Keratinocyte (primary cell): ENCODE data around the gene PAQR6. TPM values are rescaled to one million over a fixed set of nuclear protein-coding genes. Genes with fewer than 3 reads are reported as not detected.

ENCODE experiments used
- DNase-seq: peaks from one replicate; pipeline ENCODE4 v3.0.0-alpha.2; 2011; ENCODE audit warnings: low read depth, missing footprints, low spot score
- FAIRE-seq: peaks from 2 replicates; lab custom pipeline; 2011; peaks lifted over from hg19 to GRCh38; lab: Jason Lieb, UNC
- H2AFZ ChIP-seq: 2 replicates; pipeline ENCODE4 v1.6.0; 2012; ENCODE audit warnings: low read length, control low read depth, inconsistent platforms; ENCODE audit not compliant: control insufficient read depth
- H3K27ac ChIP-seq: 2 replicates; pipeline ENCODE4 v1.5.1; 2011; ENCODE audit warnings: low read length; ENCODE audit not compliant: control insufficient read depth, insufficient read depth
- H3K27me3 ChIP-seq: 3 replicates; pipeline ENCODE4 v1.6.0; 2011; ENCODE audit warnings: low read length; ENCODE audit not compliant: control insufficient read depth, insufficient read depth; ENCODE audit errors: extremely low read depth
- H3K36me3 ChIP-seq, 2 experiments: 2 replicates in 1 of 2; 3 replicates in 1 of 2; pipeline ENCODE4 v1.5.1; 2011; ENCODE audit warnings: low read length in 2 of 2, mild to moderate bottlenecking in 1 of 2; ENCODE audit not compliant: control insufficient read depth in 2 of 2, insufficient read depth in 2 of 2; ENCODE audit errors: extremely low read depth in 1 of 2
- H3K4me1 ChIP-seq: 3 replicates; pipeline ENCODE4 v1.5.1; 2011; ENCODE audit warnings: low read length; ENCODE audit not compliant: control insufficient read depth, insufficient read depth; ENCODE audit errors: extremely low read depth
- H3K4me2 ChIP-seq: 3 replicates; pipeline ENCODE4 v1.6.0; 2011; ENCODE audit warnings: low read depth, low read length; ENCODE audit not compliant: control insufficient read depth, insufficient read depth; ENCODE audit errors: extremely low read depth
- H3K4me3 ChIP-seq, 3 experiments: fragments of 200-600 bp in 1 of 3; sonication (generic) in 1 of 3; 2 replicates in 2 of 3; 3 replicates in 1 of 3; pipeline ENCODE4 v1.5.1; 2011 to 2016; ENCODE audit warnings: low read length in 3 of 3, mild to moderate bottlenecking in 3 of 3, control low read depth in 2 of 3, inconsistent platforms in 1 of 3, low read depth in 1 of 3, mixed read lengths in 1 of 3, mixed run types in 1 of 3, moderate library complexity in 1 of 3; ENCODE audit not compliant: control insufficient read depth in 2 of 3, insufficient read depth in 2 of 3; ENCODE audit errors: extremely low read depth in 1 of 3
- H3K79me2 ChIP-seq: 2 replicates; pipeline ENCODE4 v1.6.0; 2012; ENCODE audit warnings: low read length; ENCODE audit not compliant: control insufficient read depth, insufficient read depth
- H3K9ac ChIP-seq: 3 replicates; pipeline ENCODE4 v1.6.0; 2011; ENCODE audit warnings: low read length; ENCODE audit not compliant: control insufficient read depth, insufficient read depth; ENCODE audit errors: extremely low read depth
- H3K9me1 ChIP-seq: 3 replicates; pipeline ENCODE4 v1.6.0; 2011; ENCODE audit warnings: low read length; ENCODE audit not compliant: control insufficient read depth, insufficient read depth; ENCODE audit errors: extremely low read depth
- H3K9me3 ChIP-seq: 2 replicates; pipeline ENCODE4 v1.5.1; 2012; ENCODE audit warnings: low read depth, low read length; ENCODE audit not compliant: control insufficient read depth
- H4K20me1 ChIP-seq: 3 replicates; pipeline ENCODE4 v1.6.0; 2011; ENCODE audit warnings: low read length; ENCODE audit not compliant: control insufficient read depth, insufficient read depth; ENCODE audit errors: extremely low read depth
- EZH2 ChIP-seq: IDR thresholded peaks from one replicate; pipeline ENCODE4 v1.6.1; 2012; ENCODE audit warnings: inconsistent platforms, mild to moderate bottlenecking, low read length, moderate library complexity
- dilution Hi-C: fragments of 300-500 bp; cut with MboI; formaldehyde crosslinking; loops from one replicate; pipeline ENCODE4 v1.7.0; 2020; ENCODE audit warnings: low sequenced_read_pairs; ENCODE audit not compliant: extremely low pct_ligation_motif_present
- polyA plus RNA-seq, 5 experiments: library from polyadenylated mRNA; depleted of rRNA in 3 of 5; stranded (reverse) in 3 of 5; stranded (forward) in 1 of 5; unstranded in 1 of 5; fragments of >200 nt; gene quantifications; 1 replicate in 1 of 5; 2 replicates in 3 of 5; 3 replicates in 1 of 5; pipeline versions ENCODE4 v1.2.1 to v1.2.3, GENCODE V29; 2011 to 2012; ENCODE audit warnings: missing spikeins in 2 of 5, low read depth in 1 of 5, low replicate concordance in 1 of 5
- TF ChIP-seq, protein P1 (sequence below), 3 experiments: IDR thresholded peaks in 1 of 3; conservative IDR thresholded peaks in 1 of 3; optimal IDR thresholded peaks in 1 of 3; 2 replicates in 2 of 3; 3 replicates in 1 of 3; pipeline versions ENCODE3 to v1.5.1; 2011; ENCODE audit warnings: low read length in 3 of 3, mild to moderate bottlenecking in 3 of 3, moderate library complexity in 2 of 3, control low read depth in 1 of 3, inconsistent platforms in 1 of 3; ENCODE audit not compliant: insufficient read depth in 2 of 3; ENCODE audit errors: extremely low read depth in 1 of 3

Gene PAQR6
- polyA plus RNA-seq, 1 donor (not counting 4 experiments of a cell fraction or from before 2014, with no cell fraction given) = 1.00 TPM

- dilution Hi-C loops = no loop called here
- no peak overlapping the region for H3K27ac ChIP-seq
- FAIRE-seq = no peak
Measured at GRCh38 chr1:156276532-156276931, 28.7 kb upstream of the PAQR6 start.

GRCh38 chr1:156270314-156270713 is 22.5 kb upstream of the PAQR6 start:
- Histone ChIP-seq H3K27ac (no peak overlapping the region), H3K4me2 (no peak overlapping the region), H3K9me1 (peaks cover 5% of the 10 kb centered on the region), H2AFZ (no peak overlapping the region), H3K9ac (no peak overlapping the region), H3K36me3 (peaks cover 53 to 63% of the 10 kb centered on the region in 2 experiments), H3K79me2 (no peaks in the 10 kb centered on the region), H3K27me3 (no peaks in the 10 kb centered on the region), H3K4me3 (no peak overlapping the region), H3K4me1 (no peaks in the 10 kb centered on the region), H4K20me1 (no peaks in the 10 kb centered on the region), H3K9me3 (no peaks in the 10 kb centered on the region)
- FAIRE-seq (no peak), DNase-seq (no peak)
- dilution Hi-C loops = no loop called here
- TF ChIP-seq, protein P1, sequence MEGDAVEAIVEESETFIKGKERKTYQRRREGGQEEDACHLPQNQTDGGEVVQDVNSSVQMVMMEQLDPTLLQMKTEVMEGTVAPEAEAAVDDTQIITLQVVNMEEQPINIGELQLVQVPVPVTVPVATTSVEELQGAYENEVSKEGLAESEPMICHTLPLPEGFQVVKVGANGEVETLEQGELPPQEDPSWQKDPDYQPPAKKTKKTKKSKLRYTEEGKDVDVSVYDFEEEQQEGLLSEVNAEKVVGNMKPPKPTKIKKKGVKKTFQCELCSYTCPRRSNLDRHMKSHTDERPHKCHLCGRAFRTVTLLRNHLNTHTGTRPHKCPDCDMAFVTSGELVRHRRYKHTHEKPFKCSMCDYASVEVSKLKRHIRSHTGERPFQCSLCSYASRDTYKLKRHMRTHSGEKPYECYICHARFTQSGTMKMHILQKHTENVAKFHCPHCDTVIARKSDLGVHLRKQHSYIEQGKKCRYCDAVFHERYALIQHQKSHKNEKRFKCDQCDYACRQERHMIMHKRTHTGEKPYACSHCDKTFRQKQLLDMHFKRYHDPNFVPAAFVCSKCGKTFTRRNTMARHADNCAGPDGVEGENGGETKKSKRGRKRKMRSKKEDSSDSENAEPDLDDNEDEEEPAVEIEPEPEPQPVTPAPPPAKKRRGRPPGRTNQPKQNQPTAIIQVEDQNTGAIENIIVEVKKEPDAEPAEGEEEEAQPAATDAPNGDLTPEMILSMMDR (optimal IDR thresholded peaks at IDR 0.05 in 1 of 3, IDR thresholded peaks at IDR 0.05 in 1 of 3, conservative IDR thresholded peaks at IDR 0.05 in 1 of 3; ENCODE audit: extremely low read depth in 1 of 3, insufficient read depth in 2 of 3, low read length in 3 of 3) = no peak
- no peak for TF ChIP-seq EZH2

More at GRCh38 chr1:156276532-156276931, 28.7 kb upstream of the PAQR6 start:
- H3K4me2 ChIP-seq = no peak overlapping the region
- DNase-seq = no peak
- H3K9me1 ChIP-seq = no peaks in the 10 kb centered on the region
- H2AFZ ChIP-seq = no peak overlapping the region
- no peaks in the 10 kb centered on the region for H4K20me1 ChIP-seq
- H3K4me1 ChIP-seq = peaks cover 7% of the 10 kb centered on the region
- TF ChIP-seq EZH2 = no peak
- TF ChIP-seq, protein P1 (optimal IDR thresholded peaks at IDR 0.05 in 1 of 3, IDR thresholded peaks at IDR 0.05 in 1 of 3, conservative IDR thresholded peaks at IDR 0.05 in 1 of 3; ENCODE audit: extremely low read depth in 1 of 3, insufficient read depth in 2 of 3, low read length in 3 of 3) = no peak
- H3K27me3 ChIP-seq = no peaks in the 10 kb centered on the region
- H3K4me3 ChIP-seq = no peak overlapping the region
- peaks cover 39% of the 10 kb centered on the region for H3K79me2 ChIP-seq
- no peak overlapping the region for H3K9ac ChIP-seq
- H3K36me3 ChIP-seq = peaks cover 36 to 52% of the 10 kb centered on the region in 2 experiments
- no peaks in the 10 kb centered on the region for H3K9me3 ChIP-seq
